ENCODE measurements around the gene ARMH3.

ARMH3 gene

GRCh38 chr10:101895781-101896180 is 160.2 kb downstream of the ARMH3 start:
- no peak for DNase-seq (ENCODE audit: low spot score)

GRCh38 chr10:101894742-101895141 is 161.2 kb downstream of the ARMH3 start:
- DNase-seq (ENCODE audit: low spot score): no peak

GRCh38 chr10:101894266-101894665 is 161.7 kb downstream of the ARMH3 start:
- no peak for DNase-seq (ENCODE audit: low spot score)

GRCh38 chr10:101893510-101894120 is 162.4 kb downstream of the ARMH3 start:
- DNase-seq (ENCODE audit: low spot score): no peak

GRCh38 chr10:101892782-101893391 is 163.1 kb downstream of the ARMH3 start:
- peak; percentile 9 for DNase-seq (ENCODE audit: low spot score)

- DNase-seq (ENCODE audit: low spot score): peak; percentile 64
Measured at GRCh38 chr10:101889256-101890210, 166.4 kb downstream of the ARMH3 start.

- no peak for DNase-seq (ENCODE audit: low spot score)
Measured at GRCh38 chr10:101888251-101888949, 167.6 kb downstream of the ARMH3 start.

- DNase-seq (ENCODE audit: low spot score): no peak
Measured at GRCh38 chr10:101887775-101888174, 168.2 kb downstream of the ARMH3 start.

- DNase-seq (ENCODE audit: low spot score): no peak
Measured at GRCh38 chr10:101886521-101887312, 169.3 kb downstream of the ARMH3 start.

GRCh38 chr10:101881036-101881774 is 174.8 kb downstream of the ARMH3 start:
- no peak for DNase-seq (ENCODE audit: low spot score)

- no peak for DNase-seq (ENCODE audit: low spot score)
Measured at GRCh38 chr10:101880232-101880573, 175.8 kb downstream of the ARMH3 start.

- DNase-seq (ENCODE audit: low spot score): no peak
Measured at GRCh38 chr10:101879456-101880231, 176.3 kb downstream of the ARMH3 start.

- DNase-seq (ENCODE audit: low spot score): no peak
Measured at GRCh38 chr10:101878869-101879268, 177.1 kb downstream of the ARMH3 start.

GRCh38 chr10:101875068-101875688 is 180.8 kb downstream of the ARMH3 start:
- no peak for DNase-seq (ENCODE audit: low spot score)

GRCh38 chr10:101874252-101874651 is 181.7 kb downstream of the ARMH3 start:
- no peak for DNase-seq (ENCODE audit: low spot score)

GRCh38 chr10:101867931-101868330 is 188.0 kb downstream of the ARMH3 start:
- no peak for DNase-seq (ENCODE audit: low spot score)

GRCh38 chr10:101859530-101859929 is 196.4 kb downstream of the ARMH3 start:
- DNase-seq (ENCODE audit: low spot score): no peak

GRCh38 chr10:101858723-101859500 is 197.1 kb downstream of the ARMH3 start:
- DNase-seq (ENCODE audit: low spot score): no peak
